Naive thymus-derived CD4-positive, alpha-beta T cell (primary cell): ENCODE data around the gene MUC12. TPM values are rescaled to one million over a fixed set of nuclear protein-coding genes. Genes with fewer than 3 reads are reported as not detected.
"Not testable (repeated sequence)": the region's sequence is repeated elsewhere in the genome, so short reads cannot be mapped to it uniquely, and the experiment has no call there.

ENCODE experiments used
- ATAC-seq: fragments of 150-1000 bp; cut with Tn5 transposase; 2 replicates; pipeline ENCODE4 v1.10.0; 2021; ENCODE audit warnings: mild to moderate bottlenecking, moderate library complexity
- CTCF ChIA-PET: fragments of 350-600 bp; sonication (Branson Sonifier 250); formaldehyde crosslinking; loops from one replicate; lab custom pipeline; 2021; ENCODE audit warnings: antibody characterized with exemption; lab: Charles Lee
- POLR2A ChIA-PET: fragments of 350-600 bp; sonication (Branson Sonifier 250); formaldehyde crosslinking; loops from one replicate; lab custom pipeline; 2021; ENCODE audit warnings: antibody characterized with exemption, inconsistent platforms; lab: Charles Lee
- DNase-seq, 9 donors: peaks; one replicate each; pipeline versions ENCODE4 v3.0.0 to v3.0.0-alpha.2; 2020 to 2022; ENCODE audit warnings: mixed read lengths in 1 of 9
- H3K27ac ChIP-seq: one replicate; pipeline ENCODE4 v1.7.0; 2013; ENCODE audit warnings: mild to moderate bottlenecking, low read depth, low read length, moderate library complexity
- H3K27me3 ChIP-seq, 2 donors: one replicate each; pipeline ENCODE4 v1.7.0; 2013; ENCODE audit warnings: low read length in 2 of 2, mild to moderate bottlenecking in 2 of 2, moderate library complexity in 2 of 2; ENCODE audit not compliant: control insufficient read depth in 2 of 2, insufficient read depth in 2 of 2
- H3K36me3 ChIP-seq, 3 experiments: 1 replicate in 2 of 3; 2 replicates in 1 of 3; pipeline ENCODE4 v1.7.0; 2013; ENCODE audit warnings: low read length in 3 of 3, mild to moderate bottlenecking in 3 of 3, moderate library complexity in 1 of 3; ENCODE audit not compliant: insufficient read depth in 3 of 3, control insufficient read depth in 2 of 3
- H3K4me1 ChIP-seq, 2 donors: one replicate each; pipeline ENCODE4 v1.7.0; 2013; ENCODE audit warnings: low read length in 2 of 2, mild to moderate bottlenecking in 2 of 2, moderate library complexity in 1 of 2; ENCODE audit not compliant: control insufficient read depth in 2 of 2, insufficient read depth in 2 of 2
- H3K4me3 ChIP-seq: 2 replicates; pipeline ENCODE4 v1.7.0; 2013; ENCODE audit warnings: mild to moderate bottlenecking, low read length
- H3K9me3 ChIP-seq, 3 experiments: 1 replicate in 2 of 3; 2 replicates in 1 of 3; pipeline ENCODE4 v1.7.0; 2013; ENCODE audit warnings: low read length in 3 of 3; ENCODE audit not compliant: control insufficient read depth in 2 of 3
- H3K27ac Mint-ChIP-seq, 9 donors: one replicate each; pipeline ENCODE4 v1.8.0; 2020 to 2022; ENCODE audit warnings: mixed read lengths in 9 of 9, mild to moderate bottlenecking in 8 of 9, moderate library complexity in 5 of 9, inconsistent platforms in 2 of 9
- H3K27me3 Mint-ChIP-seq, 5 donors: one replicate each; pipeline ENCODE4 v1.8.0; 2021 to 2022; ENCODE audit warnings: mixed read lengths in 5 of 5, mild to moderate bottlenecking in 1 of 5
- H3K36me3 Mint-ChIP-seq, 5 donors: one replicate each; pipeline ENCODE4 v1.8.0; 2020 to 2022; ENCODE audit warnings: mixed read lengths in 5 of 5, mild to moderate bottlenecking in 3 of 5, inconsistent platforms in 1 of 5
- H3K4me1 Mint-ChIP-seq, 7 donors: one replicate each; pipeline ENCODE4 v1.8.0; 2020 to 2022; ENCODE audit warnings: mixed read lengths in 7 of 7, mild to moderate bottlenecking in 3 of 7, inconsistent platforms in 1 of 7
- H3K4me3 Mint-ChIP-seq, 10 donors: one replicate each; pipeline ENCODE4 v1.8.0; 2020 to 2022; ENCODE audit warnings: mild to moderate bottlenecking in 10 of 10, mixed read lengths in 10 of 10, moderate library complexity in 6 of 10, inconsistent platforms in 2 of 10
- H3K9me3 Mint-ChIP-seq, 11 donors: one replicate each; pipeline ENCODE4 v1.8.0; 2020 to 2022; ENCODE audit warnings: mixed read lengths in 11 of 11, mild to moderate bottlenecking in 4 of 11, inconsistent platforms in 1 of 11, moderate library complexity in 1 of 11
- intact Hi-C, 2 donors: fragments of 100-400 bp; cut with micrococcal nuclease; formaldehyde crosslinking; loops; one replicate each; pipeline ENCODE4 v1.15.1; 2023
- polyA plus RNA-seq, 2 donors: library from polyadenylated mRNA; unstranded; fragments of 300-500 nt; fragmentation: Illumina TruSeq; gene quantifications; one replicate each; pipeline ENCODE4 v1.2.3, GENCODE V29; 2021
- total RNA-seq, 6 experiments: library from RNA in 5 of 6; stranded (reverse) in 5 of 6; gene quantifications; 1 replicate in 5 of 6; 2 replicates in 1 of 6; pipeline ENCODE4 v1.2.3 and lab custom pipeline; 2021 to 2026

The MUC12 gene
- total and polyA plus RNA-seq, 7 experiments from 2014 or later, result not detected

DNA sequence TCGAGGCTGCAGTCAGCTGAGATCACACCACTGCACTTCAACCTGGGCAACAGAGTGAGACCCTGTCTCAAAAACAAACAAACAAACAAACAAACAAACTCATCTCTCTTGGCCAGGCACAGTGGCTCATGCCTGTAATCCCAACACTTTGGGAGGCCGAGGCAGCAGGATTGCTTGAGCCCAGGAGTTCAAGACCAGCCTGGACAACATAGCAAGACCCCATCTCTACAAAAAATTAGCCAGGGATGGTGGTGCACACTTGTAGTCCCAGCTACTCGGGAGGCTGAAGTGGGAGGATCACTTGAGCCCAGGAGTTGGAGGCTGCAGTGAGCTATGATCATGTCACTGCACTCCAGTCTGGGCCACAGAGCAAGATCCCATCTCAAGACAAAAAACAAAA, 95.8 kb downstream of the MUC12 start:
- peaks cover 18 to 64% (median 46%) of the 10 kb centered on the region in 5 donors for H3K27me3 Mint-ChIP-seq
- ATAC-seq, CTCF ChIA-PET, H3K27ac ChIP-seq, H3K9me3 Mint-ChIP-seq, POLR2A ChIA-PET, H3K36me3 ChIP-seq, H3K4me3 Mint-ChIP-seq, DNase-seq, H3K36me3 Mint-ChIP-seq, H3K4me1 ChIP-seq, H3K9me3 ChIP-seq, H3K4me1 Mint-ChIP-seq, H3K4me3 ChIP-seq, H3K27me3 ChIP-seq, H3K27ac Mint-ChIP-seq, intact Hi-C loops: not testable (repeated sequence)

DNA sequence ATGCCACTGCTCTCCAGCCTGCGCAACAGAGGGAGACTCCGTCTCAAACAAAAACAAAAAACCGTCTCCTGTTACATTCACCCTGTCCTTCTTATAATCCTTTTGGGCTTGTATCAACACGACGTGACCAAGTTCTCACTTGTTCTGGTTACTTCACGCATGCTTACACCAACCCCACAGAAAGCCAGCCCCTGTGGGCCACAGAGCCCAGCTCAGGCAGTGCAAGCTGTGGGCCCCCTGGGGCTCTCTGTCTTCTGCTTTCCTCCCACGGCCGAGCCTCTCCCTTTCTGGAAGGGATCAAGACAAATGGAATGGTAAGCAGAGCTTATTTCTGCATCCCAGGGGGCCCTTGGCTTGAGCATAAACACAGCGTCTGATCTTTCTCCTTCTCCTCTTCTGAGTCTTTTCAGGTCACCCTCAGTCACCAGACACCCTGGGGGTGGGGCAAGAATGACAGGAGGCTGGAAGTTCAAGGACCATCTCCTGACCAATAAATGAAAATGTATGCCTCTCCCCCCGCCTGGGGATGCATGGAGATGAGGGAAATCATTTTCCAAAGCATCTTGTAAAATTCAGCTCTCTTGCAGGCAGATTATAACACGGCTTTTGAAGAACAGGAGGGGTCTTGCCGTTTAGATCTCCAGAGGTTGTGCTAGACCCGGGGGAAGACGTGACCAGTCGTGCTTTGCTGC, 96.9 kb downstream of the MUC12 start:
- no peaks in the 10 kb centered on the region for H3K9me3 ChIP-seq
- no peak overlapping the region for H3K27ac Mint-ChIP-seq

DNA sequence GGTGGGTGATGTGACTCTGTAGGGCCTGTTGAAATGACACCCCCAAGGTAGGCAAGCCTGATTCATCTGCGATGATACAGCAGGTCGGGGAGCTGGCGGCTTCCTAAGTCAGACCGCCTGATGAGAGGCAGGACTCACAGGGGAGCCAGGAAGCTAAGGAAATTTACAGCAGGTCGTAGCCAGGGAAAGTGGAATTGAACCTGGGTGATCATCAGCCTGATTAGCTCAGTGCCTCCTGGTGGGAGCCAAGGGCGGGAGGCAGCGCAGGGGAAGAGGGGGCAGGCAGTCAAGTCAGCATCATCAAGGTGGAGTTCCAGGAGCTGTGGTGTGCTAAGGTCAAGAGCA, 97.4 kb downstream of the MUC12 start:
- peaks cover 15 to 55% (median 38%) of the 10 kb centered on the region in 5 donors for H3K27me3 Mint-ChIP-seq
- CTCF ChIA-PET, result no interaction called here
- H3K9me3 ChIP-seq, result no peaks in the 10 kb centered on the region

More for the DNA sequence above, 96.9 kb downstream of the MUC12 start:
- CTCF ChIA-PET, result no interaction called here
- Histone ChIP-seq H3K4me3 (no peak overlapping the region), H3K4me1 (no peaks in the 10 kb centered on the region), H3K36me3 (no peaks in the 10 kb centered on the region), H3K27me3 (no peaks in the 10 kb centered on the region), H3K27ac (no peak overlapping the region)
- peaks cover 15 to 55% (median 40%) of the 10 kb centered on the region in 5 donors for H3K27me3 Mint-ChIP-seq
- no peak overlapping the region for H3K4me3 Mint-ChIP-seq
- intact Hi-C loops, result no loop called here
- no peak for ATAC-seq
- H3K36me3 Mint-ChIP-seq, result no peaks in the 10 kb centered on the region
- DNase-seq, result no peak
- H3K9me3 Mint-ChIP-seq, result peaks cover 0 to 2% (median 0%) of the 10 kb centered on the region in 11 donors
- no peaks in the 10 kb centered on the region for H3K4me1 Mint-ChIP-seq
- POLR2A ChIA-PET, result no interaction called here

DNA sequence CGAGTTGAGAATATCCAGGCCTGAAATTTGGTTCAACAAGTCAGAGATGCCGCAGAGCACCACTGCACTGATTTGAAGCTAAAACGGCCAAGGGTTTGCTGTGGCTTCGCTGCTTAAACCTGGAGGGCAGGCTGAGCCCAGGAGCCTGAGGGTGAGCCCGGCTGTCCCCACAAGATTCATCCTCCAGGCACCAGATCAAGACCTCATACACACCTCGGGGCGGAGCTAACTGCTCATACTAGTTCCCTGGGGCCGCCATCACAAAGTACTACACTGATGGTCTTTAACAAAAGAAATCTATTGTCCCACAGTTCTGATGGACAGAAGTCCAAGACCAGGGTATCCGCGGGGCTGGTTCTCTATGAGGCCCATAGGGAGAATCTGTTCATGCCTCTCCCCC, 99.0 kb downstream of the MUC12 start:
- Mint-ChIP-seq H3K27ac (no peak overlapping the region), H3K36me3 (no peaks in the 10 kb centered on the region), H3K9me3 (peaks cover 0 to 1% (median 0%) of the 10 kb centered on the region in 11 donors), H3K27me3 (peaks cover 15 to 49% (median 30%) of the 10 kb centered on the region in 5 donors), H3K4me1 (no peaks in the 10 kb centered on the region), H3K4me3 (no peak overlapping the region)
- Histone ChIP-seq H3K4me1 (no peaks in the 10 kb centered on the region), H3K9me3 (no peaks in the 10 kb centered on the region), H3K36me3 (no peaks in the 10 kb centered on the region), H3K4me3 (no peak overlapping the region), H3K27ac (no peak overlapping the region), H3K27me3 (no peaks in the 10 kb centered on the region)
- POLR2A ChIA-PET, result no interaction called here
- DNase-seq, result no peak
- no peak for ATAC-seq
- CTCF ChIA-PET, result no interaction called here
- intact Hi-C loops, result no loop called here

More for the DNA sequence above, 97.4 kb downstream of the MUC12 start:
- no peak overlapping the region for H3K4me3 ChIP-seq
- POLR2A ChIA-PET, result no interaction called here
- H3K9me3 Mint-ChIP-seq, result peaks cover 0 to 1% (median 0%) of the 10 kb centered on the region in 11 donors
- H3K4me1 Mint-ChIP-seq, result no peaks in the 10 kb centered on the region
- DNase-seq (no peak), ATAC-seq (no peak)
- H3K27ac Mint-ChIP-seq, result no peak overlapping the region
- no peaks in the 10 kb centered on the region for H3K27me3 ChIP-seq
- H3K4me1 ChIP-seq, result no peaks in the 10 kb centered on the region
- no peak overlapping the region for H3K27ac ChIP-seq
- no peak overlapping the region for H3K4me3 Mint-ChIP-seq
- no peaks in the 10 kb centered on the region for H3K36me3 Mint-ChIP-seq
- H3K36me3 ChIP-seq, result no peaks in the 10 kb centered on the region
- intact Hi-C loops, result no loop called here

Other genes with a start within 250 kb of the MUC12 start
- not detected for gene EPO, start 249.1 kb upstream of the MUC12 start, total RNA-seq
- not detected for gene EPO, start 249.1 kb upstream of the MUC12 start, polyA plus RNA-seq
- not detected for gene ZAN, start 236.0 kb upstream of the MUC12 start, total RNA-seq
- not detected for gene ZAN, start 236.0 kb upstream of the MUC12 start, polyA plus RNA-seq
- 10 to 100 TPM in 1 of 5 experiments, 1 to 10 TPM in 4; 1.9 to 13.2 (median 7.9) TPM for gene EPHB4, start 142.0 kb upstream of the MUC12 start, total RNA-seq
- under 1 TPM in 1 of 2 donors, not detected in 1; 0.23 TPM for gene EPHB4, start 142.0 kb upstream of the MUC12 start, polyA plus RNA-seq
- 10 to 100 TPM; 50.4 to 78.6 (median 62.7) TPM for gene SLC12A9, start 116.9 kb upstream of the MUC12 start, total RNA-seq
- 1 to 10 TPM; 5.0 to 7.8 TPM for gene SLC12A9, start 116.9 kb upstream of the MUC12 start, polyA plus RNA-seq
- 10 to 100 TPM in 4 of 5 experiments, 1 to 10 TPM in 1; 8.0 to 28.1 (median 10.4) TPM for gene TRIP6, start 102.2 kb upstream of the MUC12 start, total RNA-seq
- gene TRIP6, start 102.2 kb upstream of the MUC12 start, polyA plus RNA-seq, result 1 to 10 TPM; 3.4 to 3.9 TPM
- 100 to 1,000 TPM; 212 to 271 (median 261) TPM for gene SRRT, start 94.5 kb upstream of the MUC12 start, total RNA-seq
- 10 to 100 TPM; 43.6 to 64.4 TPM for gene SRRT, start 94.5 kb upstream of the MUC12 start, polyA plus RNA-seq
- 10 to 100 TPM in 1 of 5 experiments, 1 to 10 TPM in 4; 2.1 to 11.1 (median 3.5) TPM for gene UFSP1, start 79.8 kb upstream of the MUC12 start, total RNA-seq
- gene UFSP1, start 79.8 kb upstream of the MUC12 start, polyA plus RNA-seq, result 1 to 10 TPM in 1 of 2 donors, under 1 TPM in 1; 0.99 to 1.9 TPM
- gene ACHE, start 73.7 kb upstream of the MUC12 start, total RNA-seq, result under 1 TPM in 3 of 5 experiments, not detected in 2; 0.11 to 0.32 (median 0.22) TPM
- gene ACHE, start 73.7 kb upstream of the MUC12 start, polyA plus RNA-seq, result not detected
- not detected for gene MUC3A, start 20.0 kb upstream of the MUC12 start, total RNA-seq
- not detected for gene MUC3A, start 20.0 kb upstream of the MUC12 start, polyA plus RNA-seq
- not detected for gene MUC17, start 50.5 kb downstream of the MUC12 start, total RNA-seq
- not detected for gene MUC17, start 50.5 kb downstream of the MUC12 start, polyA plus RNA-seq
- 10 to 100 TPM; 49.6 to 72.3 (median 68.0) TPM for gene TRIM56, start 115.9 kb downstream of the MUC12 start, total RNA-seq
- gene TRIM56, start 115.9 kb downstream of the MUC12 start, polyA plus RNA-seq, result 10 to 100 TPM in 1 of 2 donors, 1 to 10 TPM in 1; 5.3 to 17.0 TPM
- gene SERPINE1, start 157.5 kb downstream of the MUC12 start, total RNA-seq, result under 1 TPM in 3 of 5 experiments, not detected in 2; 0.08 to 0.56 (median 0.36) TPM
- not detected for gene SERPINE1, start 157.5 kb downstream of the MUC12 start, polyA plus RNA-seq
- 10 to 100 TPM in 1 of 5 experiments, 1 to 10 TPM in 4; 6.2 to 39.4 (median 8.3) TPM for gene AP1S1, start 184.9 kb downstream of the MUC12 start, total RNA-seq
- 1 to 10 TPM; 3.3 to 6.9 TPM for gene AP1S1, start 184.9 kb downstream of the MUC12 start, polyA plus RNA-seq
- gene VGF, start 196.0 kb downstream of the MUC12 start, total RNA-seq, result under 1 TPM in 1 of 5 experiments, not detected in 4; 0.19 TPM
- not detected for gene VGF, start 196.0 kb downstream of the MUC12 start, polyA plus RNA-seq
- not detected for gene NAT16, start 210.7 kb downstream of the MUC12 start, total RNA-seq
- gene NAT16, start 210.7 kb downstream of the MUC12 start, polyA plus RNA-seq, result not detected
- not detected for gene MOGAT3, start 231.5 kb downstream of the MUC12 start, total RNA-seq
- gene MOGAT3, start 231.5 kb downstream of the MUC12 start, polyA plus RNA-seq, result not detected
- 10 to 100 TPM; 18.5 to 88.4 (median 44.2) TPM for gene PLOD3, start 248.0 kb downstream of the MUC12 start, total RNA-seq
- gene PLOD3, start 248.0 kb downstream of the MUC12 start, polyA plus RNA-seq, result 10 to 100 TPM; 15.7 to 25.4 TPM
- gene ZNHIT1, start 248.6 kb downstream of the MUC12 start, total RNA-seq, result 10 to 100 TPM; 32.1 to 72.1 (median 37.6) TPM
- 10 to 100 TPM; 39.9 to 57.3 TPM for gene ZNHIT1, start 248.6 kb downstream of the MUC12 start, polyA plus RNA-seq